HG03139 (cell line): ENCODE results near the gene CPXM2.

Experiments
- ATAC-seq: cut with Tn5 transposase; IDR thresholded peaks from one replicate; pipeline ENCODE4 v1.9.1; 2021; ENCODE audit not compliant: unreplicated experiment

The CPXM2 gene

GRCh38 chr10:123778719-123779517 lies 112.7 kb downstream of the CPXM2 start:
- ATAC-seq, result no peak

DNA sequence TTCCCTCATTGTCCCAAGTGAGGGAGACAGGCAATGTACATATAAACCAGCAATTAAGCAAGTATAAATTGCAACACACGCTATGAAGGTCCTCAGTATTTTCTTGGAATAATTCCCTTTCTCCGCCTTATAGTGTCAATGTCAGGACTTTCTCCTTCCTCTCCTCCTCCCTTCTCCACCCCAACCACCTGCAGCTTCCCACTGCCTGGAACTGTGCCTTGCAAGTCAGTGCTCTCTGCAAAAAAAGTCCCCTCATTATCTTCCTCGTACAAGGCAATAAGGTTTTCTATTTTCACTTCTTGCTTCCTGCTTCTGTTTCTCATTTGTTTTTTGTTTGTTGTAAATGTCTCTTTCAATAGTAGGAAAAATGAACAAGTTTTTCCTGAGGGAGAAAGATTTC lies 113.7 kb downstream of the CPXM2 start:
- no peak for ATAC-seq

GRCh38 chr10:123774132-123774742 lies 117.4 kb downstream of the CPXM2 start:
- ATAC-seq, result no peak

DNA sequence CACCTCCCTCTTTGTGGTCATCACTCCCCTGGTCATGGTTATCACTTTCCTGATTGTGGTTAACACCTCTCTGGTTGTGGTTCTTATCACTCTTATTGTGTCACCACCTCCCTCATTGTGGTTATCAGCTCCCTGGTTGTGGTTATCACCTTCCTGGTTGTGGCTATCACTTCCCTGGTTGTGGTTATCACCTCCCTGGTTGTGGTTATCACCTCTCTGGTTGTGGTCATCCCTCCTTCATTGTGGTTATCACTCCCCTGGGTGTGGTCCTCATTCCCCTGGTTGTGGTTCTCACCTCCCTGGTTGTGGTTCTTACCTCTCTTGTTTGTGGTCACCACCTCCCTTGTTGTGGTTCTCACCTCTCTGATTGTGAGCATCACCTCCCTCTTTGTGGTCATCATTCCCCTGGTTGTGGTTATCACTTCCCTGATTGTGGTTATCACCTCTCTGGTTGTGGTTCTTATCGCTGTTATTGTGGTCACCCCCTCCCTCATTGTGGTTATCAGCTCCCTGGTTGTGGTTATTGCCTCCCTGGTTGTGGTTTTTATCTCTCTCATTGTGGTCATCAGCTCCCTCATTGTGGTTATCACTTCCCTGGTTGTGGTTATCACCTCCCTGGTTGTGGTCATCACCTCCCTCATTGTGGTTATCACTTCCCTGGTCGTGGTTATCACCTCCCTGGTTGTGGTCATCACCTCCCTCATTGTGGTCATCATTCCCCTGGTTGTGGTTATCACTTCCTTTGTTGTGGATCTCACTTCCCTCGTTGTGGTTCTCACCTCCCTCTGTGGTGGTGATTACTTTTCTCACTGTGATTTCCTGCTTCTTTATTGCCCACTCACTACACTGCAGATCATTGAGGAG lies 118.7 kb downstream of the CPXM2 start:
- ATAC-seq, result no peak

DNA sequence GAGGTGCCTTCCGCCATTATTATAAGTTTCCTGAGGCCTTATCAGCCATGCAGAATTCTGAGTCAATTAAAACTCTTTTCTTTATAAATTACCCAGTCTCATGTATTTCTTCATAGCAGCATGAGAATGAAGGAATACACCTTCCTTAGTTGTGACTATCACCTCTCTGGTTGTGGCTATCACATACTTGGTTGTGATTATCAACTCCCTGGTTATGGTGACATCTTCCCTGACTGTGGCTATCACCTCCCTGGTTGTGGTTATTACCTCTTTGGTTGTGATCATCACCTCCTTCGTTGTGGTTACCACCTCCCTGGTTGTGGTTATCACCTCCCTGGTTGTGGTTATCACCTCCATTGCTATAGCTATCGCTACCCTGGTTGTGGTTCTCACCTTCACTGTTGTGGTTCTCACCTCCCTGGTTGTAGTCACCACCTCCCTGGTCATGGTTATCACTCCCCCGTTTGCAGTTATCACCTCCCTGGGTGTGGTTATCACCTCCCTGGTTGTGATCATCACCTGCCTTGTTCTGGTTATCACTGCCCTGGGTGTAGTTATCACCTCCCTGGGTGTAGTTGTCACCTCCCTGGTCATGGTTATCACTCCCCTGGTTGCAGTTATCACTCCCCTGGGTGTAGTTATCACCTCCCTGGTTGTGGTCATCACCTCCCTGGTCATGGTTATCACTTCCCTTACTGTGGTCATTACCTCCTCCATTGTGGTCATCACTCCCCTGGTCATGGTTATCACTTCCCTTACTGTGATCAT lies 119.5 kb downstream of the CPXM2 start:
- ATAC-seq, result no peak

DNA sequence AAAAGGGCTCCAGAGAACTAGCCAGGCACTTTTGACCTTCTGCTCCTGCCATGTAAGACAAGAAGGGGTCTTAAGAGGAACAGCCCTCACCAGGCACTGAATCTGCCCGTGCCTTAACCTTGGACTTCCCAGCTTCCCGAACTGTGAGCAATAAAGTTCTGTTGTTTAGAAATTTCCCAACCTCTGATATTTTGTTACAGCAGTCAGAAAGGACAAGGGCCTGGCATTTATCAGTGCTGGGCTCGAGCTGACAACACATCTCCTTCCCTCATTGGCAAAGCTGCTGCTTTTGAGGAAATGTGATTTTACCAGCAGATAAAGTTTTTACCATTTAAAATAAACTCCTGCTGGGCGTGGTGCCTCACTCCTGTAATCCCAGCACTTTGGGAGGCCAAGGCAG lies 122.0 kb downstream of the CPXM2 start:
- ATAC-seq, result no peak

- no peak for ATAC-seq
Measured at GRCh38 chr10:123766761-123767160, 124.8 kb downstream of the CPXM2 start.

DNA sequence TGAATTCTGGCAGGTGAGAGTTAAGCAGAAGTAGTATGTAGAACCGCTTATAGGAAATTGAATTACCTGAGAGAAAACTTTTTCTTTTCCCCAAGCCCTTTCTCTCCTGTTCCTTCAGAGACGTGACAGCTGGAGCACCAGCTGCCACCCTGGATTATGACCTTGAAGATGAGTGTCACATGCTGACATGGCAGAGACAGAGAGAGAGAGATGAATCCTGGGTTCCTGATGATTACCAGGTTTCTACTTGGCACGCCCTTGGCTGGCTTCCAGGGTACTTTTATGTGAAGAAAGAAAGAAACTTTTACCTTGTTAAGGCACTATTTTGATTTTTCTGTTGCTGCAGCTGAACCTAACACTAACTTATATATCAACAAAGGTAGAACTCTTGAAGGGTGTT lies 125.6 kb downstream of the CPXM2 start:
- no peak for ATAC-seq

GRCh38 chr10:123761666-123762230 lies 129.9 kb downstream of the CPXM2 start:
- ATAC-seq, result no peak

DNA sequence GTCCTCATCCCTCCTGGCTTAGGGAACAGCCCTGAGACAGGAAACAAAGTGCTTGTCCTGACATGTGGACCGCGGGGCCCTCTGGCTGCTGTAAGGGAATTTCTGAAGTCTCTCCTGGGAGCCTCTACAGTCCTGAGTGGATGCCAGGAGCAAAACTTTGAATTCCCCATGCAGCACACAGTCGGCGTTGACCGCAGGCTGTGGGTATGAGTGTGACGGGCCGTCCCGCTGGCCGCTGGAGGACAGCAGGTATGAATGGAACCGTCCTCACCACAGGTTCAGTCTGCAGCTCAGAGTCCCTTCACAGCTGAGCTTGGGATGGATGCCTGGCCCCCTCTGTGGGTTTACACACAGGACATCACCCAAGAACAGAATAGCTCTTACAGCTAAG lies 130.6 kb downstream of the CPXM2 start:
- no peak for ATAC-seq

DNA sequence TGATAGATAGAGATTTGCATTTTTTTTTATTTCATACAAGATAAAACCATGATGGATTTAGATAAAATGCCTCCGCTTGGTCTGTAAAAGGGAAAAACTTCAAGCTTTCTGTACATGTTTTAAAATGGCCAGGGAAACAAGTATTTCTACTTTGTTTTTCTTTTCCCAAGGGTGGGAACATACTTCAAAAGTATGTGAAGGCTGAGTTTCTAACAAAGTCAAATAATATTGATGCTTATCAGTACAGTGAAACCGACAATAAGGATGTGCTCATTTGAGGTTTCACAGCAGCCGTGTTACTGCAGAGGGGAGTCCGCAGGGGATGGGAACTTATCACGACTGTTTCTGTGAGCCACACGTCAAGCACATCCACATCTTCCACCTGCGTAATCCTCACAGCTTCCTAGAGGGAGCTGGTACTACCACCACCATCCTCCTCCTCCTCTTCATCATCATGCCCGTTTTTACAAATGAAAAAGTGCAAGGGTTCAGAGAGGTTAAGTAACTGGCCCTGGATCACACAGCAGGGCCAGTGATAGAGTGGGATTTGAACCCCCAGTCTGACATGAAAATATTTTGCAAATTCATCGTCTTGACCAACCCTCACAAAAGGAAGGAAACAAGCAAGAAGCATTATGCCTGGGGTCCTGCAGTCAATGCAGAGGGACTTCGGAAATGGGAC lies 131.1 kb downstream of the CPXM2 start:
- ATAC-seq, result no peak

GRCh38 chr10:123759501-123760031 lies 132.0 kb downstream of the CPXM2 start:
- ATAC-seq, result no peak

DNA sequence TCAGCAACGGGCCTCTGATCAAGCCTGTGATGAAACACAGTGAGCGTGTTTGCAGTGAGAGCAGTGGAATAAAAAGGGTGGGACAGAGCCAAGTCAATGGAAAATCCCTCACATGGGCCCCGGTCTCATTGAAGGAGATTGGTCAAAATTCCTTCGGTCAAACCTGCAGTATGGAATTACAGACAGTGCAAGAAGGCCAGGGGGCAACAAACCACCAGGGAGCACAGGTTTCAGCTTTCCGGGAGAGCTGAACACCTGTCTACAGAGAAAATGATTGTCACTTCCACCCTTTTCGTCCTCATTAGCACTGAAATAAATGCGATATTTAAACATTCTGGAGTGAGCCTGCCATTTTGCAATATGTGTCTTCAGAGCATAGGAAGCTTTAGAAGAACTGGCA lies 132.6 kb downstream of the CPXM2 start:
- no peak for ATAC-seq

DNA sequence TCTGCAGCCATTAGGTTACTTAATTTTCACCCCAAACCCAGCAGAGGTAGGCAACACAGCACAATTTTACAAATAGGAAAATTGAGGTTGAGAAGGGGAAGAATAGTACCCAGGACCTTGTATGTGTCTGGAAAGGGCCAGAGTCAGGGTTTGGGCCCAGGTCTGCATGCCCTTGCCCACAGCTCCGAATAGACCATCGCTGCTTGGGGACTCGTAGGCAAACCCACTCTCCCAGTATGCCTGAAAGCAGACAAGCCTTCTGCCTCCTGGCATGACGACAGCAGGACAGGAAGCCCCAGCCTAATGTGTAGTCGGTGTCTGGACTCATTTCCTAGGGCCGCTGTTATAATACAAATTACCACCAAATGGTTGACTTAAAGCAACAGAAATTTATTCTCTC lies 133.8 kb downstream of the CPXM2 start:
- ATAC-seq, result no peak

GRCh38 chr10:123755061-123755460 lies 136.5 kb downstream of the CPXM2 start:
- ATAC-seq, result no peak

DNA sequence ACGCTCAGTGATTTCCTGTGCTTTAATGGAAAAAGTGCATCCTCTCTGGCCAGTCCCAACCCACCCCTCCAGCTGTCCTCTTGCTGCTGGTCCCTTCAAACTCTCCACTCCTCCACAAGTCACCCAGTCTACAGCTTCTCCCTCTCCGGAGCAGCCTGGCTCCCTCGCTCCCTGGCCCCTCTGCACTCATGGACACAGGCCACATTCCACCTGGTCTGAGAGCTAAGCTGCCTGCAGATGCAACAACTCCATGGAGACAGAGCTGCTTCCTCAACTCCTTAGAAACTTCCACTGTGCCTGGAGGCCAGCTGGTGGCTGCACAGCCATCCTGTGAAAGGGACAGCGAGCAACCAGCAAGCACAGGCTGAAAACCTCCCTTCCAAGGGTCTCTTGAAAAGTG lies 137.5 kb downstream of the CPXM2 start:
- ATAC-seq, result no peak

GRCh38 chr10:123751342-123752134 lies 140.1 kb downstream of the CPXM2 start:
- no peak for ATAC-seq

- no peak for ATAC-seq
Measured at GRCh38 chr10:123750901-123751300, 140.7 kb downstream of the CPXM2 start.

DNA sequence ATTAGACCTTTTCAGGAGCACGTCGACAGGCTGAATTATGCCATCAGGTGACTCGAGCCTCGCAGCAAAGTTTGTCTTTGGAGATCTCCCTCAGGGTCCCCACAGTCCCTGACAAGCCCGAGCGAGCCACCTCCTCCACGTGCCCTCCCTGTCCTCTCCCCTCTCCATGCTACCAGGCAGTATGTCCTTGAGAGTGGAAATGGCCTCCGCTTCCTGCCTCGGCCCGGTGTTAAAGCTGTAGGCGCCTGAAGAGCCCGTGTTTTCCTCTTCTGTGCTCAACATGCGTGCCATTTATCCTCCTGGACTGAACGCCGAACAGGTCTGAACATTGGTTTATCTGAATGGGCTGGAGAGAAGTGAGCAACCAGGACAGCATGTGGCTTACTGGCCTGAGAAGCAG lies 142.9 kb downstream of the CPXM2 start:
- no peak for ATAC-seq
